ENCODE data around the gene THSD4.

DNA sequence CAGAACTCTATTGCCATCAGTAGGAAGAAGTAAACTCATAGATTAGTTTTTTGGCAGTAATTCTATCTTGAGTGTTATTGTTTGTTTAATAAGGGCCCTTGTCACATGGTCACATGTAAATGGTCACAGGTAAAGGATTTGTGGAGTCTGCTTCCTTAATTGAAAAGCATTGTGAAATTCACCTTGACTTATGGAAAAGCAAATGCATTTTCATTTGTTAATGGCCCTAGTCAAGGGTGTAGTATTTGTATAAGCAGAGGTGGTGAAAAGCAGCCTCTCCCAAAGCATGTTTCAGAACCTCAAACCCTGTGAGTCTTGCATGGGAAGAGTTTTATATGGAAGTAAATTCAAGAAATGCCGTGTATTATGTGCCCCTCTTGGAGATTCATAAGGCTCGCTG lies 497.6 kb downstream of the THSD4 start:
- TF ChIP-seq, protein P1, sequence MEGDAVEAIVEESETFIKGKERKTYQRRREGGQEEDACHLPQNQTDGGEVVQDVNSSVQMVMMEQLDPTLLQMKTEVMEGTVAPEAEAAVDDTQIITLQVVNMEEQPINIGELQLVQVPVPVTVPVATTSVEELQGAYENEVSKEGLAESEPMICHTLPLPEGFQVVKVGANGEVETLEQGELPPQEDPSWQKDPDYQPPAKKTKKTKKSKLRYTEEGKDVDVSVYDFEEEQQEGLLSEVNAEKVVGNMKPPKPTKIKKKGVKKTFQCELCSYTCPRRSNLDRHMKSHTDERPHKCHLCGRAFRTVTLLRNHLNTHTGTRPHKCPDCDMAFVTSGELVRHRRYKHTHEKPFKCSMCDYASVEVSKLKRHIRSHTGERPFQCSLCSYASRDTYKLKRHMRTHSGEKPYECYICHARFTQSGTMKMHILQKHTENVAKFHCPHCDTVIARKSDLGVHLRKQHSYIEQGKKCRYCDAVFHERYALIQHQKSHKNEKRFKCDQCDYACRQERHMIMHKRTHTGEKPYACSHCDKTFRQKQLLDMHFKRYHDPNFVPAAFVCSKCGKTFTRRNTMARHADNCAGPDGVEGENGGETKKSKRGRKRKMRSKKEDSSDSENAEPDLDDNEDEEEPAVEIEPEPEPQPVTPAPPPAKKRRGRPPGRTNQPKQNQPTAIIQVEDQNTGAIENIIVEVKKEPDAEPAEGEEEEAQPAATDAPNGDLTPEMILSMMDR (conservative IDR thresholded peaks at IDR 0.05; ENCODE audit: low read length): no peak
- no peak for TF ChIP-seq EZH2phosphoT487 (IDR thresholded peaks at IDR 0.05; ENCODE audit: borderline replicate concordance)

Measured in Loucy (cell line).